HCT116 (cell line): Measurements from ENCODE around the gene TTYH2. TPM values are rescaled to one million over a fixed set of nuclear protein-coding genes. Genes with fewer than 3 reads are reported as not detected.

Experiments used
- ATAC-seq: fragments of 200-7000 bp; cut with Tn5 transposase; 2 replicates; pipeline ENCODE4 v1.9.1; 2020; ENCODE audit warnings: mild to moderate bottlenecking, moderate library complexity
- BruUV-seq: library from RNA; stranded (reverse); fragments of 400-500 nt; replicated peaks from 2 replicates; lab custom pipeline; 2021; lab: Mats Ljungman, UMichigan
- CTCF ChIA-PET: fragments of 300-600 bp; sonication (Branson Sonifier 250); formaldehyde crosslinking; loops from one replicate; lab custom pipeline; 2021; ENCODE audit warnings: antibody characterized with exemption; lab: Charles Lee
- POLR2A ChIA-PET: fragments of 300-600, 350-600 bp; sonication (Branson Sonifier 250); formaldehyde crosslinking; loops from one replicate; lab custom pipeline; 2021; ENCODE audit warnings: antibody characterized with exemption; lab: Charles Lee
- RAD21 ChIA-PET, 2 experiments: fragments of 300-600 bp; sonication (Branson Sonifier 250); formaldehyde crosslinking; loops; one replicate each; lab custom pipeline; 2023; ENCODE audit warnings: low total read pairs in 2 of 2; ENCODE audit not compliant: uncharacterized antibody in 2 of 2, unreplicated experiment in 2 of 2, low non-redundant PET in 1 of 2; lab: Charles Lee
- DNase-seq: peaks from one replicate; pipeline ENCODE4 v3.0.0-alpha.2; 2010; ENCODE audit warnings: low read depth, low spot score
- H2AFZ ChIP-seq: fragments of 200-600 bp; shearing (Covaris generic), sonication (generic); 2 replicates; pipeline ENCODE4 v1.6.1; 2017; ENCODE audit warnings: low read depth, mixed run types, mixed read lengths, antibody characterized with exemption, low read length; ENCODE audit not compliant: poor library complexity, severe bottlenecking
- H3K27ac ChIP-seq: 2 replicates; pipeline ENCODE4 v1.5.1; 2012; ENCODE audit warnings: low read depth, low read length
- H3K27me3 ChIP-seq: fragments of 200-600 bp; sonication (generic); 2 replicates; pipeline ENCODE4 v1.6.1; 2016; ENCODE audit warnings: mixed run types, low read length, mixed read lengths; ENCODE audit not compliant: insufficient read depth
- H3K36me3 ChIP-seq, 2 experiments: fragments of 200-500 bp in 1 of 2; fragments of 200-600 bp in 1 of 2; sonication (Bioruptor generic) in 1 of 2; sonication (generic) in 1 of 2; 2 replicates each; pipeline versions ENCODE4 v1.5.1 to v1.6.1; 2014 to 2016; ENCODE audit warnings: low read length in 2 of 2, inconsistent platforms in 1 of 2, mixed read lengths in 1 of 2, mixed run types in 1 of 2; ENCODE audit not compliant: insufficient read depth in 2 of 2, control insufficient read depth in 1 of 2
- H3K4me1 ChIP-seq, 2 experiments: fragments of 200-600 bp in 1 of 2; sonication (generic) in 1 of 2; 2 replicates each; pipeline versions ENCODE4 v1.5.1 to v1.6.1; 2012 to 2017; ENCODE audit warnings: low read length in 2 of 2, inconsistent platforms in 1 of 2, mild to moderate bottlenecking in 1 of 2, mixed read lengths in 1 of 2, mixed run types in 1 of 2, moderate library complexity in 1 of 2; ENCODE audit not compliant: insufficient read depth in 2 of 2, control insufficient read depth in 1 of 2
- H3K4me2 ChIP-seq: fragments of 200-600 bp; sonication (generic); 2 replicates; pipeline ENCODE4 v1.6.1; 2017; ENCODE audit warnings: mixed run types, low read length, mixed read lengths
- H3K4me3 ChIP-seq, 2 experiments: fragments of 200-600 bp in 1 of 2; sonication (generic) in 1 of 2; replicated peaks in 1 of 2; 2 replicates each; pipeline ENCODE4 v1.5.1; 2011 to 2016; ENCODE audit warnings: low read length in 2 of 2, control low read depth in 1 of 2, low read depth in 1 of 2, mild to moderate bottlenecking in 1 of 2, mixed read lengths in 1 of 2, mixed run types in 1 of 2
- H3K79me2 ChIP-seq: fragments of 200-600 bp; sonication (generic); 2 replicates; pipeline ENCODE4 v1.6.1; 2017; ENCODE audit warnings: mild to moderate bottlenecking, mixed run types, low read length, moderate library complexity, mixed read lengths; ENCODE audit not compliant: insufficient read depth
- H3K9ac ChIP-seq: fragments of 200-600 bp; sonication (generic); 2 replicates; pipeline ENCODE4 v1.6.1; 2016; ENCODE audit warnings: low read length, mixed read lengths
- H3K9me2 ChIP-seq: fragments of 200-600 bp; sonication (generic), shearing (Covaris generic); 2 replicates; pipeline ENCODE4 v1.6.1; 2017; ENCODE audit warnings: mixed run types, mild to moderate bottlenecking, moderate library complexity; ENCODE audit not compliant: insufficient read depth
- H3K9me3 ChIP-seq, 2 experiments: fragments of 200-500 bp in 1 of 2; fragments of 200-600 bp in 1 of 2; sonication (Bioruptor generic) in 1 of 2; sonication (generic) in 1 of 2; 2 replicates each; pipeline ENCODE4 v1.6.1; 2014 to 2017; ENCODE audit warnings: low read length in 2 of 2, mixed read lengths in 2 of 2, inconsistent platforms in 1 of 2, low read depth in 1 of 2, mild to moderate bottlenecking in 1 of 2, mixed run types in 1 of 2, moderate library complexity in 1 of 2; ENCODE audit not compliant: control insufficient read depth in 1 of 2, insufficient read depth in 1 of 2
- H4K20me1 ChIP-seq: fragments of 200-600 bp; sonication (generic), shearing (Covaris generic); 2 replicates; pipeline ENCODE4 v1.6.1; 2017; ENCODE audit warnings: mixed run types, mild to moderate bottlenecking, moderate library complexity; ENCODE audit not compliant: insufficient read depth
- CEBPB ChIP-seq: IDR thresholded peaks from 2 replicates; pipeline ENCODE4 v1.6.1; 2012; ENCODE audit warnings: low read depth
- EGR1 ChIP-seq: IDR thresholded peaks from 2 replicates; pipeline ENCODE4 v1.6.1; 2012; ENCODE audit warnings: low read depth
- EZH2 ChIP-seq: fragments of 200-600 bp; sonication (generic); IDR thresholded peaks from 2 replicates; pipeline ENCODE4 v1.6.1; 2017; ENCODE audit warnings: antibody characterized with exemption, mixed run types
- FOSL1 ChIP-seq: IDR thresholded peaks from 2 replicates; pipeline ENCODE4 v1.6.1; 2012; ENCODE audit warnings: low read depth
- JUND ChIP-seq: IDR thresholded peaks from 2 replicates; pipeline ENCODE4 v1.6.1; 2012
- POLR2A ChIP-seq: IDR thresholded peaks from 2 replicates; pipeline ENCODE4 v1.7.0; 2011; ENCODE audit warnings: borderline replicate concordance; ENCODE audit not compliant: insufficient read depth, insufficient read length; ENCODE audit errors: extremely low read depth
- YY1 ChIP-seq: IDR thresholded peaks from 2 replicates; pipeline ENCODE4 v1.6.1; 2011; ENCODE audit warnings: low read length, low read depth, moderate library complexity, mild to moderate bottlenecking; ENCODE audit not compliant: insufficient replicate concordance; ENCODE audit errors: extremely low read depth
- ZFX ChIP-seq: fragments of 450-650 bp; IDR thresholded peaks from 2 replicates; pipeline ENCODE4 v1.6.1; 2017
- intact Hi-C: fragments of 100-400 bp; cut with micrococcal nuclease; formaldehyde crosslinking; loops from 2 replicates; pipeline ENCODE4 v1.10.0; 2022
- total RNA-seq: library from RNA; stranded (reverse); gene quantifications from one replicate; pipeline ENCODE4 v1.2.1, GENCODE V29; 2021; ENCODE audit not compliant: unreplicated experiment
- TF ChIP-seq, protein P1 (sequence below): IDR thresholded peaks from 2 replicates; pipeline ENCODE4 v1.6.1; 2012; ENCODE audit warnings: low read depth

The TTYH2 gene
- total RNA-seq, 1 experiment from 2014 or later, result 10.8 TPM

DNA sequence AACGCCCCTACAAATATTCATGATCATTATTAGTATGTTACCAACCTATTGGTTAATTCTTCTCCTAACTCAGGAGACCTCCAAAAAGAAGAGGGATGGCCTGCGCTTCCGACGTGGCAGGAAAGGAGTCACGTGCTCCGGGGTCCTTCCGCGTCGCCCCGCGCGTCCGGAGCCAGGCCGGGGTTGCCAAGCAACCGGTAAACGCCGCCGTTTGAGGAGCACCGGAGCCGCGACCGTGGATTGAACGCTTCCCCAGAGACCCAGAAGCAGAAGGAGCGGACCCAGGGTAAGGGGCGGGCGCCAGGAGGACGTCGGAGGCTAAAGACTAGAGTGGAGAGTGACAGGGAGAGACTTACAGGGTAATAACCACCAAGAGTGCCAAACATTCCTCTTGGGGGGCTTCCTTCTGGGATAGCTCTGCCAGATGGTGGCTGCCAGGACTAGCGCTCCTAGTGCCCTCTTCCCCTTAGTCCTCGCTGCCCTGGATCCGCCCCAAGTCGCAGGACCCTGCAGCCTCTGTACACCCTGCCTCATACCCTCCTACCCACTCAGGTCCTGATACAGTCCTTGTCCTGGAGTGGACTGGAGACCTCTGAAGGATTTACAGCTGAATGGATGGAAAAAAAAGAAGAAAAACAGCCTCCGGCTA, 60.8 kb downstream of the TTYH2 start, which contains the start of gene DNAI2:
Gene DNAI2 (plus strand): TSS at position 175 of the 649 bp plus-strand sequence. CDS start 7,584 bp downstream, outside the sequence.
- H3K4me2 ChIP-seq, result no peak within 1 kb of the TSS
- no peaks in the 10 kb centered on the region for H4K20me1 ChIP-seq
- no peak within 1 kb of the TSS for H3K4me3 ChIP-seq
- TF ChIP-seq JUND (no peak), EZH2 (no peak), CEBPB (no peak), YY1 (no peak), EGR1 (no peak), ZFX (no peak), POLR2A (no peak), FOSL1 (no peak)
- TF ChIP-seq, protein P1, sequence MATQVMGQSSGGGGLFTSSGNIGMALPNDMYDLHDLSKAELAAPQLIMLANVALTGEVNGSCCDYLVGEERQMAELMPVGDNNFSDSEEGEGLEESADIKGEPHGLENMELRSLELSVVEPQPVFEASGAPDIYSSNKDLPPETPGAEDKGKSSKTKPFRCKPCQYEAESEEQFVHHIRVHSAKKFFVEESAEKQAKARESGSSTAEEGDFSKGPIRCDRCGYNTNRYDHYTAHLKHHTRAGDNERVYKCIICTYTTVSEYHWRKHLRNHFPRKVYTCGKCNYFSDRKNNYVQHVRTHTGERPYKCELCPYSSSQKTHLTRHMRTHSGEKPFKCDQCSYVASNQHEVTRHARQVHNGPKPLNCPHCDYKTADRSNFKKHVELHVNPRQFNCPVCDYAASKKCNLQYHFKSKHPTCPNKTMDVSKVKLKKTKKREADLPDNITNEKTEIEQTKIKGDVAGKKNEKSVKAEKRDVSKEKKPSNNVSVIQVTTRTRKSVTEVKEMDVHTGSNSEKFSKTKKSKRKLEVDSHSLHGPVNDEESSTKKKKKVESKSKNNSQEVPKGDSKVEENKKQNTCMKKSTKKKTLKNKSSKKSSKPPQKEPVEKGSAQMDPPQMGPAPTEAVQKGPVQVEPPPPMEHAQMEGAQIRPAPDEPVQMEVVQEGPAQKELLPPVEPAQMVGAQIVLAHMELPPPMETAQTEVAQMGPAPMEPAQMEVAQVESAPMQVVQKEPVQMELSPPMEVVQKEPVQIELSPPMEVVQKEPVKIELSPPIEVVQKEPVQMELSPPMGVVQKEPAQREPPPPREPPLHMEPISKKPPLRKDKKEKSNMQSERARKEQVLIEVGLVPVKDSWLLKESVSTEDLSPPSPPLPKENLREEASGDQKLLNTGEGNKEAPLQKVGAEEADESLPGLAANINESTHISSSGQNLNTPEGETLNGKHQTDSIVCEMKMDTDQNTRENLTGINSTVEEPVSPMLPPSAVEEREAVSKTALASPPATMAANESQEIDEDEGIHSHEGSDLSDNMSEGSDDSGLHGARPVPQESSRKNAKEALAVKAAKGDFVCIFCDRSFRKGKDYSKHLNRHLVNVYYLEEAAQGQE, result no peak
- H3K27me3 ChIP-seq, result 0 out of 2 replicates have a peak, but pooled peaks cover 3% of the 10 kb centered on the region
- no peaks in the 10 kb centered on the region for H3K4me1 ChIP-seq
- H3K9me3 ChIP-seq, result no peaks in the 10 kb centered on the region
- no peaks in the 10 kb centered on the region for H3K79me2 ChIP-seq
- no peak within 1 kb of the TSS for H3K9ac ChIP-seq
- no peaks in the 10 kb centered on the region for H3K9me2 ChIP-seq
- DNase-seq (no peak), ATAC-seq (no peak)
- BruUV-seq, result no TSS peak
- intact Hi-C loops, result no loop called here
- H3K27ac ChIP-seq, result no peak within 1 kb of the TSS
- ChIA-PET CTCF (no interaction called here), RAD21 (no interaction called here), POLR2A (no interaction called here)
- H3K36me3 ChIP-seq, result no peaks in the 10 kb centered on the region
- no peak within 1 kb of the TSS for H2AFZ ChIP-seq
